HepG2 (cell line): ENCODE measurements around the gene PSEN1. TPM values are rescaled to one million over a fixed set of nuclear protein-coding genes. Genes with fewer than 3 reads are reported as not detected.

Experiments
- ISL2 ChIP-seq: sonication (generic); formaldehyde crosslinking; IDR thresholded peaks from 2 replicates; pipeline ENCODE4 v1.5.0; 2020; ENCODE audit warnings: missing genetic modification reagents
- MED1 ChIP-seq: sonication (generic); formaldehyde crosslinking; IDR thresholded peaks from 2 replicates; pipeline ENCODE4 v1.4.0; 2020; ENCODE audit warnings: missing genetic modification reagents
- MNT ChIP-seq: fragments of 450-650 bp; IDR thresholded peaks from 2 replicates; pipeline ENCODE4 v1.6.1; 2016
- NAIF1 ChIP-seq: sonication (generic); formaldehyde crosslinking; IDR thresholded peaks from 2 replicates; pipeline ENCODE4 v1.5.0; 2020; ENCODE audit warnings: mild to moderate bottlenecking, missing genetic modification reagents, borderline replicate concordance
- NFKBIZ ChIP-seq: IDR thresholded peaks from 2 replicates; pipeline ENCODE4 v1.6.1; 2018; ENCODE audit warnings: missing genetic modification reagents, missing compliant biosample characterization
- PHF21A ChIP-seq: sonication (generic); formaldehyde crosslinking; IDR thresholded peaks from 2 replicates; pipeline ENCODE4 v1.5.0; 2020; ENCODE audit warnings: mild to moderate bottlenecking, missing genetic modification reagents
- PTBP1 ChIP-seq: fragments of 200-400 bp; formaldehyde crosslinking; IDR thresholded peaks from 2 replicates; pipeline ENCODE4 v1.6.1; 2018; ENCODE audit warnings: low read length, low read depth; ENCODE audit not compliant: poor library complexity, severe bottlenecking
- RORA ChIP-seq: sonication (generic); formaldehyde crosslinking; IDR thresholded peaks from 2 replicates; pipeline ENCODE4 v1.5.0; 2020; ENCODE audit warnings: mild to moderate bottlenecking, missing genetic modification reagents, moderate library complexity
- RXRA ChIP-seq: sonication (generic); formaldehyde crosslinking; IDR thresholded peaks from 2 replicates; pipeline ENCODE4 v1.5.1; 2020; ENCODE audit warnings: missing genetic modification reagents
- TBX3 ChIP-seq: fragments of 450-650 bp; IDR thresholded peaks from 2 replicates; pipeline ENCODE4 v1.6.1; 2017; ENCODE audit warnings: antibody characterized with exemption, mild to moderate bottlenecking, inconsistent platforms, borderline replicate concordance
- U2AF2 ChIP-seq: fragments of 200-400 bp; formaldehyde crosslinking; IDR thresholded peaks from 2 replicates; pipeline ENCODE4 v1.6.1; 2017; ENCODE audit warnings: low read depth, mild to moderate bottlenecking, low read length
- ZFP36L1 ChIP-seq: sonication (generic); formaldehyde crosslinking; IDR thresholded peaks from 2 replicates; pipeline ENCODE4 v1.8.0; 2022; ENCODE audit warnings: mild to moderate bottlenecking, missing genetic modification reagents, moderate library complexity
- ZFP36L2 ChIP-seq: sonication (generic); formaldehyde crosslinking; IDR thresholded peaks from 2 replicates; pipeline ENCODE4 v1.4.0; 2020; ENCODE audit warnings: missing genetic modification reagents
- ZGPAT ChIP-seq: IDR thresholded peaks from 2 replicates; pipeline ENCODE4 v1.6.1; 2016; ENCODE audit warnings: mild to moderate bottlenecking
- ZNF276 ChIP-seq: sonication (generic); formaldehyde crosslinking; IDR thresholded peaks from 2 replicates; pipeline ENCODE4 v1.4.0; 2020; ENCODE audit warnings: mild to moderate bottlenecking, low read depth, missing genetic modification reagents
- ZNF282 ChIP-seq: fragments of 450-650 bp; IDR thresholded peaks from 2 replicates; pipeline ENCODE4 v1.6.1; 2018; ENCODE audit not compliant: partially characterized antibody
- ZNF512 ChIP-seq: sonication (generic); formaldehyde crosslinking; IDR thresholded peaks from 2 replicates; pipeline ENCODE4 v1.4.0; 2020; ENCODE audit warnings: mild to moderate bottlenecking, missing genetic modification reagents
- ZNF513 ChIP-seq: sonication (generic); formaldehyde crosslinking; conservative IDR thresholded peaks from 2 replicates; pipeline ENCODE4 v1.5.0; 2020; ENCODE audit warnings: missing genetic modification reagents
- ZNF747 ChIP-seq: sonication (generic); formaldehyde crosslinking; IDR thresholded peaks from 2 replicates; pipeline ENCODE4 v1.8.1; 2023; ENCODE audit warnings: missing genetic modification reagents, mild to moderate bottlenecking, borderline replicate concordance
- ZNF75D ChIP-seq: sonication (generic); formaldehyde crosslinking; IDR thresholded peaks from 2 replicates; pipeline ENCODE4 v1.8.1; 2023; ENCODE audit warnings: missing genetic modification reagents, mild to moderate bottlenecking, borderline replicate concordance
- ZSCAN9 ChIP-seq: IDR thresholded peaks from 2 replicates; pipeline ENCODE4 v1.6.1; 2016; ENCODE audit warnings: borderline replicate concordance
- polyA plus RNA-seq, 8 experiments: library from polyadenylated mRNA; depleted of rRNA in 3 of 8; stranded (reverse) in 7 of 8; unstranded in 1 of 8; fragments of >200 nt; fragmentation: Illumina TruSeq in 4 of 8; extraction: Trizol in 4 of 8; gene quantifications; 2 replicates each; pipeline versions ENCODE4 v1.2.1 to v1.2.3, GENCODE V29; 2011 to 2016; ENCODE audit warnings: low read depth in 4 of 8, missing spikeins in 1 of 8, mixed read lengths in 1 of 8; ENCODE audit not compliant: insufficient read depth in 1 of 8
- total RNA-seq, 5 experiments: library from RNA; depleted of rRNA; stranded (reverse); fragments of >200 nt; fragmentation: Illumina TruSeq; extraction: Trizol; gene quantifications; 2 replicates each; pipeline ENCODE4 v1.2.3, GENCODE V29; 2016; ENCODE audit warnings: low read depth in 1 of 5

Gene PSEN1
- total and polyA plus RNA-seq, 2 of the 13 experiments (the other 11 are each of a cell fraction or from before 2014, with no cell fraction given), result 12.5 to 26.6 TPM

- TF ChIP-seq ZNF512 (CRISPR knock-in tag) (no peak), ZGPAT (CRISPR knock-in tag) (peak; percentile 37; the same call in 1 of the 2 replicates), TBX3 (no peak), NAIF1 (CRISPR knock-in tag) (no peak), MED1 (peak; percentile 11; the same call in 1 of the 2 replicates), ZNF513 (CRISPR knock-in tag) (no peak), RORA (CRISPR knock-in tag) (no peak), ZNF282 (no peak), U2AF2 (no peak), PTBP1 (no peak), RXRA (CRISPR knock-in tag) (no peak), ISL2 (CRISPR knock-in tag) (0 out of 2 replicates have a peak, but pooled peaks have one; percentile 31), MNT (no peak), ZFP36L2 (CRISPR knock-in tag) (no peak), PHF21A (CRISPR knock-in tag) (0 out of 2 replicates have a peak, but pooled peaks have one; percentile 13), ZSCAN9 (CRISPR knock-in tag) (no peak), ZFP36L1 (no peak), ZNF75D (CRISPR knock-in tag) (no peak), ZNF747 (CRISPR knock-in tag) (peak; percentile 56; the same call in 1 of the 2 replicates), ZNF276 (CRISPR knock-in tag) (no peak), NFKBIZ (CRISPR knock-in tag) (no peak)
These were observed at the start of gene PSEN1 (continued) for GRCh38 chr14:73136387-73137225.
